Parathyroid adenoma (tissue), 2 donors: ENCODE results near the gene SERPINB8.
A peak's percentile ranks its signal among the peaks of the same experiment; 100 is the strongest.

Experiments
- H2AFZ ChIP-seq: fragments of 300-600 bp; sonication (generic); one replicate; pipeline ENCODE4 v1.7.0; 2017; ENCODE audit warnings: antibody characterized with exemption, mild to moderate bottlenecking
- H3K27ac ChIP-seq: fragments of 300-600 bp; sonication (generic); one replicate; pipeline ENCODE4 v1.7.0; 2017
- H3K27me3 ChIP-seq: fragments of 300-600 bp; sonication (generic); one replicate; pipeline ENCODE4 v1.7.0; 2017; ENCODE audit warnings: low read length; ENCODE audit not compliant: control insufficient read depth, insufficient read depth
- H3K36me3 ChIP-seq: fragments of 300-600 bp; sonication (generic); one replicate; pipeline ENCODE4 v1.7.0; 2017; ENCODE audit warnings: low read length; ENCODE audit not compliant: control insufficient read depth, insufficient read depth
- H3K4me1 ChIP-seq: fragments of 300-600 bp; sonication (generic); one replicate; pipeline ENCODE4 v1.7.0; 2017; ENCODE audit warnings: control low read depth
- H3K4me2 ChIP-seq: fragments of 300-600 bp; sonication (generic); one replicate; pipeline ENCODE4 v1.7.0; 2017; ENCODE audit warnings: low read length
- H3K4me3 ChIP-seq: fragments of 300-600 bp; sonication (generic); one replicate; pipeline ENCODE4 v1.7.0; 2017; ENCODE audit warnings: low read depth, low read length
- H3K79me2 ChIP-seq: fragments of 300-600 bp; sonication (generic); one replicate; pipeline ENCODE4 v1.7.0; 2017; ENCODE audit warnings: control low read depth
- H3K9ac ChIP-seq: fragments of 300-600 bp; sonication (generic); one replicate; pipeline ENCODE4 v1.7.0; 2017; ENCODE audit warnings: mild to moderate bottlenecking
- H3K9me3 ChIP-seq: fragments of 300-600 bp; sonication (generic); one replicate; pipeline ENCODE4 v1.7.0; 2017; ENCODE audit warnings: low read length; ENCODE audit not compliant: control insufficient read depth
- CTCF ChIP-seq: fragments of 300-600 bp; sonication (generic); IDR thresholded peaks from one replicate; pipeline ENCODE4 v1.7.0; 2017; ENCODE audit warnings: antibody characterized with exemption, mild to moderate bottlenecking
- donor health status: primary hyperparathyroidism.

SERPINB8 gene

GRCh38 chr18:63992751-63993150 lies 22.9 kb downstream of the SERPINB8 start:
- Histone ChIP-seq H3K36me3 (no peaks in the 10 kb centered on the region), H2AFZ (no peak overlapping the region), H3K9ac (no peak overlapping the region), H3K27ac (no peak overlapping the region), H3K9me3 (no peaks in the 10 kb centered on the region), H3K4me3 (no peak overlapping the region), H3K4me2 (no peak overlapping the region), H3K27me3 (no peaks in the 10 kb centered on the region), H3K79me2 (no peaks in the 10 kb centered on the region), H3K4me1 (no peaks in the 10 kb centered on the region)
- TF ChIP-seq CTCF = no peak

GRCh38 chr18:63994783-63995399 lies 25.0 kb downstream of the SERPINB8 start:
- Histone ChIP-seq H3K4me3 (no peak overlapping the region), H3K27ac (no peak overlapping the region), H3K27me3 (no peaks in the 10 kb centered on the region), H3K4me2 (no peak overlapping the region), H3K79me2 (no peaks in the 10 kb centered on the region), H3K4me1 (no peaks in the 10 kb centered on the region), H3K9ac (no peak overlapping the region), H3K36me3 (no peaks in the 10 kb centered on the region), H3K9me3 (no peaks in the 10 kb centered on the region), H2AFZ (no peak overlapping the region)
- TF ChIP-seq CTCF = peak; percentile 85

- no peaks in the 10 kb centered on the region for H3K36me3 ChIP-seq
- no peaks in the 10 kb centered on the region for H3K79me2 ChIP-seq
- TF ChIP-seq CTCF = no peak
Measured at GRCh38 chr18:63997041-63997440, 27.2 kb downstream of the SERPINB8 start.

GRCh38 chr18:63997606-63998005 lies 27.7 kb downstream of the SERPINB8 start:
- no peaks in the 10 kb centered on the region for H3K4me1 ChIP-seq
- H3K36me3 ChIP-seq = no peaks in the 10 kb centered on the region
- H3K79me2 ChIP-seq = no peaks in the 10 kb centered on the region
- H3K9me3 ChIP-seq = no peaks in the 10 kb centered on the region
- no peak overlapping the region for H2AFZ ChIP-seq
- H3K27me3 ChIP-seq = no peaks in the 10 kb centered on the region
- H3K4me2 ChIP-seq = no peak overlapping the region
- H3K4me3 ChIP-seq = no peak overlapping the region
- no peak overlapping the region for H3K9ac ChIP-seq
- no peak overlapping the region for H3K27ac ChIP-seq
- no peak for TF ChIP-seq CTCF

More at GRCh38 chr18:63997041-63997440, 27.2 kb downstream of the SERPINB8 start:
- H3K4me3 ChIP-seq = no peak overlapping the region
- H3K27ac ChIP-seq = no peak overlapping the region
- H3K27me3 ChIP-seq = no peaks in the 10 kb centered on the region
- no peaks in the 10 kb centered on the region for H3K4me1 ChIP-seq
- H3K9me3 ChIP-seq = no peaks in the 10 kb centered on the region
- H3K9ac ChIP-seq = no peak overlapping the region
- H3K4me2 ChIP-seq = no peak overlapping the region
- no peak overlapping the region for H2AFZ ChIP-seq

GRCh38 chr18:63999871-64000270 lies 30.0 kb downstream of the SERPINB8 start:
- TF ChIP-seq CTCF = no peak
- Histone ChIP-seq H3K4me2 (no peak overlapping the region), H3K27ac (no peak overlapping the region), H3K4me3 (no peak overlapping the region), H3K9ac (no peak overlapping the region), H3K79me2 (no peaks in the 10 kb centered on the region), H3K9me3 (no peaks in the 10 kb centered on the region), H3K27me3 (no peaks in the 10 kb centered on the region), H3K36me3 (no peaks in the 10 kb centered on the region), H2AFZ (no peak overlapping the region), H3K4me1 (no peaks in the 10 kb centered on the region)
